Astrocyte of the cerebellum (primary cell): ENCODE results near the gene MMP20.

Experiments used
- DNase-seq: peaks from one replicate; pipeline ENCODE4 v3.0.0-alpha.2; 2011; ENCODE audit warnings: low read depth
- H3K4me3 ChIP-seq: 2 replicates; pipeline ENCODE4 v1.5.1; 2011; ENCODE audit warnings: mild to moderate bottlenecking, low read depth, low read length, moderate library complexity
- CTCF ChIP-seq: IDR thresholded peaks from 2 replicates; pipeline ENCODE4 v1.5.1; 2012; ENCODE audit warnings: low read length, low read depth, moderate library complexity, mild to moderate bottlenecking; ENCODE audit errors: missing control alignments
- in situ Hi-C: cut with HindIII; loops from 2 replicates; pipeline ENCODE4 v1.10.0; 2017; ENCODE audit warnings: low sequenced_read_pairs

The MMP20 gene

GRCh38 chr11:102573851-102574250 lies 51.3 kb downstream of the MMP20 start:
- in situ Hi-C loops, result no loop called here
- peak; percentile 16 for DNase-seq
- TF ChIP-seq CTCF, result no peak
- no peak overlapping the region for H3K4me3 ChIP-seq

DNA sequence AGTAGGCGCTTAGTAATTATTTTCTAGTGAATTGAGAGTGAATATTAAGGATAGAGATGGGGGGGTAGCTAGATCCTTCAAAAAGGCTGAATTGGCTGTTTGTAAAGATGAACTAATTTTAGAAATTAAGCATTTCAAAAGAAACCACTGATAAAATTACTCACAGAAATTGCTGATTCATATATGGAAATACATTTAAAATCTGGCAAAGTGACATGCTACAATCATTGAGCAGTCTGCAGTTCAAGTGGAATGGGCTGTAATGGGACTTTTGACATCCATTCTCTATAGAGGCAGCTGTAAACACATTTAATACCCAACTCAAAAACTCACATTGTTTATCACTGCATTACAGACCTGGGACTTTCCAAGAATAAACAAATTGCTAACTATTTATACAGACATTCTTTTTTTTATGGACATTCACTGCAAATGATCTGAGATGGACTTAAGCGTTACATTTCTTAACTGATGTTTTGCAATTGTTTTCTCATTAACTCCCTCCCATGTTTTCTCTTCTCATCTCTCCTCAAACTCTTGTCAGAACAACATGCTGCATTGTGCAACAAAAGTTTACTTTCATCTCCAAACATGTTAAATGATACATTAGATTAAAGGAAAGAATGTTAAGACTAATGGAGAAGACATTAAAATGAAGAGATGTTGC lies 52.4 kb downstream of the MMP20 start:
- no peak overlapping the region for H3K4me3 ChIP-seq
- TF ChIP-seq CTCF, result no peak
- in situ Hi-C loops, result no loop called here
- DNase-seq, result no peak

GRCh38 chr11:102568851-102569250 lies 56.3 kb downstream of the MMP20 start:
- in situ Hi-C loops, result no loop called here
- H3K4me3 ChIP-seq, result no peak overlapping the region
- no peak for DNase-seq
- TF ChIP-seq CTCF, result no peak

GRCh38 chr11:102566112-102566511 lies 59.0 kb downstream of the MMP20 start:
- DNase-seq, result no peak
- H3K4me3 ChIP-seq, result no peak overlapping the region
- in situ Hi-C loops, result no loop called here
- no peak for TF ChIP-seq CTCF

- in situ Hi-C loops, result no loop called here
- TF ChIP-seq CTCF, result no peak
- no peak for DNase-seq
- no peak overlapping the region for H3K4me3 ChIP-seq
Observed at GRCh38 chr11:102564110-102564509, 61.0 kb downstream of the MMP20 start.

- no peak for DNase-seq
- no peak for TF ChIP-seq CTCF
- in situ Hi-C loops, result no loop called here
- H3K4me3 ChIP-seq, result no peak overlapping the region
Observed at GRCh38 chr11:102561636-102562035, 63.5 kb downstream of the MMP20 start.

DNA sequence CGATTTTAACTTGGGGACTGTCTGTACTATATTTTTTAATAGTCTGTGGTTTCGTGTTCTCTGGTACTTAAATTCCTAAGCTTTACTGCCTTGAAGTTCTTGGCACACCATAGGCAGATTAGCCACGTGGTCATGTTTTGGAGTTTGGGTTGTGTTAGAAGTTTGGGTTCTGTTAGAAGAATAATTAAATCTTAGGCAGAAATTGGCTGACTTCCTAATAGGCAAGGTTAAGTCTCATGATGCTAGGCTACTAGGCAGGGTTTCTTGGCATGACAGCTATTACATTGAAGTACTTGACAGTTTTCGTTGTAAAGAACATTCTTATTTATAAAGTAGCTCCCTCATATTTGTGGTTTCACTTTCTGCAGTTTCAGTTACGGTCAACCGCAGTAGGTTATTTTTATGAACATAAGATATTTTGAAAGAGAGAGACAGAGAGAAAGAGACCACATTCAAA lies 64.5 kb downstream of the MMP20 start:
- peak overlapping the region; percentile 8 for H3K4me3 ChIP-seq
- no peak for TF ChIP-seq CTCF
- peak; percentile 99 for DNase-seq
- in situ Hi-C loops, result no loop called here
